DMS153 treated with DMSO at 0.1 percent for 48 hours (cell line): Measurements from ENCODE around the gene VTA1.
"Not testable (repeated sequence)": the region's sequence is repeated elsewhere in the genome, so short reads cannot be mapped to it uniquely, and the experiment has no call there.

ENCODE experiments used
- DNase-seq: peaks from one replicate; lab custom pipeline; 2025; ENCODE audit not compliant: unreplicated experiment; lab: John Stamatoyannopoulos, UW

Gene VTA1

DNA sequence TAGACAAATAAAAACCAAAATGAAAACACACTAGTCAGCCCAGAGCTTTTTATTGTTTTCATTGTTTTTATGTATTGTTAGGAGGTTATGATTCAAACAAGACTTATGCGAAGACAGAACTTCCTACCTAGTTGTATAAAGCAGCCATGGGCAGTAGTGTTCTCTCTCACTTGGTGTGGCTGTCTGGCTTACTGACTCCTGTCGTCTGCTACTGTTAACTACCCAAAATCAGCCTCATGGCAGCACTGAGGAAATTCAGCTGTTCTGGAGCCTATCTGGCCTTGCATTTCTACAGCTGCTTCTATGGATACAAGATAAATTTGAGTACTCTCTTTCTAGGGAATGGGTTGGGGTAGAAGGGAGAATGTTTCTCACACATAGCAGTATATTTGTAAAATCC is 20.4 kb downstream of the VTA1 start:
- no peak for DNase-seq

- no peak for DNase-seq
Measured at GRCh38 chr6:142171351-142171750, 24.3 kb downstream of the VTA1 start.

DNA sequence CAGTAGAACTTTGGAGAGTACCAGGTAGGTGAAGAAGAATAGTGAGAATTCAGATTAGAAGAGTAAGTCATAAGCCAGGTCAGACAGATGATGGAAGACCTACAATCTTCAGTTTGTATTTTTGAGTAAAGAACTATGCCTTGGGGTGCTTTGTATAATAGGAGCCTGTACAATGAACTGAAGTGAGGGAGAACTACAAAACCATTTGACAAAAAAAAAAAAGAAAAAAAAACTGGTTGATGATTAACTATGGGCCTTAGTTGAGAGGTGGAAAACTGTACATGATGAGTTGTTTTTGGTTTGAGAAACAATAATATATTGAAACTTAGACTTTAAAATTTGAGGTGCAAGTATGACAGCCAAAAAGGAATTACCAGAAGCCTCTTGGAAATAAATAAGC is 25.7 kb downstream of the VTA1 start:
- DNase-seq: no peak

- no peak for DNase-seq
Measured at GRCh38 chr6:142173980-142174379, 26.9 kb downstream of the VTA1 start.

DNA sequence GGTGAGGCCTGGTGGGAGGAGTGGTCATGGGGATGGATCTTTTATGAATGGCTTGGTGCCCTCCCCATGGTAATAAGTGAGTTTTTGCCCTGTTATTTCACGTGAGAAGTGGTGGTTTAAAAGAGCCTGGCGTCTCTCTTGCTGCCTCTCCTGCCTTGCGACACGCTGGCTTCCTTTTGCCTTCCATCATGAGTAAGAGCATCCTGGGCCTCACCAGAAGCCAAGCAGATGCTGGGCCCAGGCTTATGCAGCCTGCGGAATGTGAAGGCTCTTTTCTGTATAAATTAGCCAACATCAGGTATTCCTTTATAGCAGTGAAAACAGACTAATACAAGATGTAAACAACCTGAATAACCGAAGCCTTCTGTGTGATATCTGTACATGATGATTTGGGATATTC is 27.6 kb downstream of the VTA1 start:
- no peak for DNase-seq

GRCh38 chr6:142178129-142178528 is 31.1 kb downstream of the VTA1 start:
- DNase-seq: no peak

GRCh38 chr6:142182004-142182403 is 34.9 kb downstream of the VTA1 start:
- DNase-seq: no peak

- no peak for DNase-seq
Measured at GRCh38 chr6:142183351-142183750, 36.3 kb downstream of the VTA1 start.

DNA sequence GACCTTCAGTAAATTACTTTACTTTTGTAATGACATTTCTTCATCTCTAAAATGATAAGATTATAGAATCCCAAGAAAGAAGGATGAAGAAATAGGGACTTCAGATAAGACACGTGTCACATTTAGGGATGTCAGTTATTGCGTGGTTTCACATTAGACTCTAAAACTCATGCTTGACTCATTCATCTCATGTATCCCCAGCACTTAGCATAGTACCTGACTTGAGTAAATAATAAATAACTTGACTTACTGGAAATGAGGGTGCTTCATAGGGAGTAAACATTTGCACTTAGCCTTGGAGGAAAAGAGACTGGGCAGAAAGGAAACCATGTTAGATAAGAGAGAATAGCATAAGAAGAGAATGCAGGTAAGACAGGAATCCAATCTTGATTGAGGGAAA is 37.2 kb downstream of the VTA1 start:
- DNase-seq: no peak

DNA sequence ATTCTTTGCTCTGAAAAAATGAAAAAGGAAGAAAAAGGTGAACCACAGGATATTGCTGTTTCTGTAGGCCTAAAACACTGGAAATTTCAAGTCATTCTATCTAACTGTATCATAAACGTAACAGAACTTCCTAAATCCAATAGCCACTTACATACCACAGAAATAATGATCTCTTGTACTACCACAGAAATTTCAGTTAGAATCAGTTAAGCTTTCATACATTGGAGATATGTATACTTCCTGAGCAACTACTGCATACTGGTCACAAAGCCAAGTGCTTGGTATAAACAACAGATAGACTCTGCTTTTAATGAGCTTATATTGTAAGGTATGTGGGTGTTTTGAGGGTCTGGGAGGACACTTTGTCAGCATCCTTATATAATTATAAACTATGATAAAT is 38.6 kb downstream of the VTA1 start:
- DNase-seq: no peak

DNA sequence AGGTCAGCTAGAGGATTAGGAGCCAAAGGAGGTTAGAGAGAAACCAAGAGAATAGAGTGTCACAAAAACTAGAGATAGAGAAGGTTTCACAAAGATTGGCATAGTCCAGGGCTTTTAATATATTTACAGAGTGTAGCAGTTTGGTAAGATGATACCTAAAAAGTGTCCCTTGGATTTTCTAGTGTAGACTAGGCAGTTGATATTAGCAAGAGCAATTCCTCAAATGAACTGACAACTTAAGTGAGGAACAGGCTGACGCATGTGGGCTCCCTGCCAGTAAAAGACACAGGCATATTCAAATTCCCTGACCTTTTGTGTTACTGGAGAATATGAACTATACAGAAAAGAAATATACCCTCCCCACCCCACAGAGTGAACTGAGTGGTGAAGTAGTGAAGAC is 40.1 kb downstream of the VTA1 start:
- DNase-seq: peak; percentile 8

- not testable (repeated sequence) for DNase-seq
Measured at GRCh38 chr6:142188341-142188740, 41.3 kb downstream of the VTA1 start.

GRCh38 chr6:142189057-142189456 is 42.0 kb downstream of the VTA1 start:
- no peak for DNase-seq

GRCh38 chr6:142192343-142192742 is 45.3 kb downstream of the VTA1 start:
- DNase-seq: no peak

DNA sequence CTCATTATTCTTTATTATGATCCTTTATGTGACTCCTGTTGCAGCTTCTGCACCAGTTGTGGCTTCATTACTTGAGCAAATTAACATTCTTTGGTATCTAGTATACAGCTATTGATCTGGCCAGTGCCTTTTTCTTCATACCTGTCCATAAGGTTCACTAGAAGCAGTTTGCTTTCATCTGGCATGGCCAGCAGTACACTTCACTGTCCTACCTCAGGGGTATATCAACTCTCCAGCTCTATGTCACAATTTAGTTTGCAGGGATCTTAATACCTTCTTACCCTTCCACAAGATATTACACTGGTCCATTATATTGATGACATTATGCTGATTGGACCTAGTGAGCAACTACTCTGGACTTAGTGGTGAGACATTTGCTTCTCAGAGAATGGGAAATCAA is 46.6 kb downstream of the VTA1 start:
- no peak for DNase-seq

GRCh38 chr6:142195862-142196541 is 48.9 kb downstream of the VTA1 start:
- DNase-seq: no peak

DNA sequence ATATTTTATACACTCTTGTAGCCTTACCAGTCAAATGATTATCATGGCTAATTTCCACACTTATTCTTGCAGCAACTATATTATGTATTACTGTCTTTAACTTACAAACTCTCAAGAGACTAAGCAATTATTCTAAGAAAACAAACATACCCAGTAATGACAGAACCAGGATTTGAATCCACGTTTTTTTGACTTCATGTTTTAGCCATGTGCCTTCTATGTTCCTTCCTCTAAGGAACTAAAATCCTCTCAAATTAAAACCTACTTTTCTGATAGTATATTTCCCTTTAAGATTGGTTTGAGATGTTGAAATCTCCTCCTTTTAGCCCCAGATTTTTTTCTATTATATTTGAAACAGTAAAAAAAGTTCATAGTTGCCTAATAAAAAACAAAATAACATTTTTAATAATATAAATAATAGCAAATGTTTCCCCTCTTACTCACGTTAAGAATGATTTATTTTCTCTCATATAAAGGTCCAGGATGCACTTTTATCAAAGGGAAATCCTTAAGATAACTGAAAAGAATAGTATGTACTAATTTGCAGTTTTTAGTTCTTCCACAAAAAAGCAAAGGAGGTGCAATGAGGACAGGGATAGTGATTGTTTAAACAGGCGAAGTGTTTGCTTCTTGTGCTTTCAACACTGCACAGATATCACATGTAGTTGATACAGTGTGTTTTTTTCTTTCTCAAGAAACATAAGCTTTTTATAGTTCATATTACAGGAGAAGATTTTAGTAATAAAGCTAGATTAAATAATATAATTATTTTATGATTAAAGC is 54.0 kb downstream of the VTA1 start:
- no peak for DNase-seq

DNA sequence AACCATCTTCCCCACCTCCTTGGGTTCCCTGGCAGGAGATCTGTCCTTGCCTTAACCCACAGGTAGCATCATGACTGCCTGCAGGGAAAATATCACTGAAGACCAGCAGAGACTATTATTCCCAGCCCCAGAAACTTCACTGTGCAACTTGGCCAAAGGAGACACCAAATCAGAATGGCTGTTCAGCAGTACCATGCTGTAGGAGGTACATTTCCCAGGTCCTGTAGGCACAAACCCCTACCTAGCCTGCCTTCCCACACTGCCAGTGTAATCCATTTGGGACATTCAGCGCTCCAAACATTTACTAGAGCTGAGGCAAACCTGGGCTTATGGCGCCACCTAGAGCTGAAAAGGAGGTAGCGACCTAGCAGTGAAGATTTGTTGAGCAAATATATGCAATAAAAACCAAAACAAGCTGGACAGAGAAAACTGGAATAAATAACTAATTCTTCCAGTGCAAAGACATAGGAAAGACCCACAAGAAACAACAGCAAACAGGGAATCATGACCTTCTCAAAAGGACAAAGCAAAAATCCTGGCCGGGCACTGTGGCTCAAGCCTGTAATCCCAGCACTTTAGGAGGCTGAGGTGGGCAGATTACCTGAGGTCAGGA is 60.3 kb downstream of the VTA1 start:
- no peak for DNase-seq

DNA sequence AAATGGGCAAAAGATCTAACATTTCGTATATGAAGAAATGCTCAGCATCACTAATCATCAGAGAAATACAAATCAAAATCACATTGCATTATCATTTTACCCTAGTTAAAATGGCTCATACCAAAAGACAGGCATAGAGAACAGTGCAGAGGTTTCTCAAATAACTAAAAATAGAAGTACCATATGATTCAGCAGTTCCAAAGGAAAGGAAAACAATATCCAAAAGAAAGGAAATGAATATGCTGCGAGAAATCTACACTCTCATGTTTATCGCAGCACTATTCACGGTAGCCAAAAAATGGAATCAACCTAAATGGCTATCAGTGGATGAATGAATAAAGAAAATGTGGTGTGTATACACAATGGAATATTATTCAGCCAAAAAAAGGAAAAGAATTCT is 63.5 kb downstream of the VTA1 start:
- DNase-seq: no peak

DNA sequence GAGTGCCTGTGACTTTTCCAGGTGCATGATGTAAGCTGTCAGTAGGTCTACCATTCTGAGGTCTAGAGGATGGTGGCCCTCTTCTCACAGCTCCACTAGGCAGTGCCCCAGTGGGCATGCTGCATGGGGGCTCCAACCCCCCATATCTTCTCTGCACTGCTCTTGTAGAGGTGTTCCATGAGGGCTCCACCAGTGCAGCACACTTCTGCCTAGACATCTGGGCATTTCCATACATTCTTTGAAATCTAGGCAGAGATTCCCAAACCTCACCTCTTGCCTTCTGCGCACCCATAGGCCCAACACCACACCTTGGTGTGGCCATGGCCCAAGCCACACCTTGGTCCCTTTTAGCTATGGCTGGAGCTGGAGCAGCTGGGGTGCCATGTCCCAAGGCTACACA is 66.3 kb downstream of the VTA1 start:
- DNase-seq: no peak

GRCh38 chr6:142218446-142218845 is 71.4 kb downstream of the VTA1 start:
- no peak for DNase-seq

- DNase-seq: no peak
Measured at GRCh38 chr6:142222022-142222421, 75.0 kb downstream of the VTA1 start.
